ENCODE results near the gene MSRB1.

Gene MSRB1

GRCh38 chr16:1953734-1954133 is 10.7 kb upstream of the MSRB1 start:
- no peak for DNase-seq (ENCODE audit: low read depth)
- no peak for TF ChIP-seq CTCF (conservative IDR thresholded peaks at IDR 0.05; ENCODE audit: low read depth, low read length)
- H3K4me3 ChIP-seq (ENCODE audit: low read length) = no peak overlapping the region

- no peak overlapping the region for H3K4me3 ChIP-seq (ENCODE audit: low read length)
- no peak for TF ChIP-seq CTCF (conservative IDR thresholded peaks at IDR 0.05; ENCODE audit: low read depth, low read length)
- no peak for DNase-seq (ENCODE audit: low read depth)
Observed at GRCh38 chr16:1950559-1950958, 7.6 kb upstream of the MSRB1 start.

- TF ChIP-seq CTCF (conservative IDR thresholded peaks at IDR 0.05; ENCODE audit: low read depth, low read length) = no peak
- no peak overlapping the region for H3K4me3 ChIP-seq (ENCODE audit: low read length)
- no peak for DNase-seq (ENCODE audit: low read depth)
Observed at GRCh38 chr16:1950047-1950446, 7.0 kb upstream of the MSRB1 start.

- no peak for DNase-seq (ENCODE audit: low read depth)
- no peak overlapping the region for H3K4me3 ChIP-seq (ENCODE audit: low read length)
- no peak for TF ChIP-seq CTCF (conservative IDR thresholded peaks at IDR 0.05; ENCODE audit: low read depth, low read length)
Observed at GRCh38 chr16:1949507-1949906, 6.5 kb upstream of the MSRB1 start.

- no peak overlapping the region for H3K4me3 ChIP-seq (ENCODE audit: low read length)
- DNase-seq (ENCODE audit: low read depth) = no peak
- TF ChIP-seq CTCF (conservative IDR thresholded peaks at IDR 0.05; ENCODE audit: low read depth, low read length) = no peak
Observed at GRCh38 chr16:1947369-1947670, 4.3 kb upstream of the MSRB1 start.

GRCh38 chr16:1946495-1947368 is 3.7 kb upstream of the MSRB1 start:
- TF ChIP-seq CTCF (conservative IDR thresholded peaks at IDR 0.05; ENCODE audit: low read depth, low read length) = peak; percentile 8
- H3K4me3 ChIP-seq (ENCODE audit: low read length) = no peak overlapping the region
- DNase-seq (ENCODE audit: low read depth) = no peak

All from retinal pigment epithelial cell (primary cell).